Measurements from ENCODE around the gene COA8.
A peak's percentile ranks its signal among the peaks of the same experiment; 100 is the strongest.

Gene COA8

DNA sequence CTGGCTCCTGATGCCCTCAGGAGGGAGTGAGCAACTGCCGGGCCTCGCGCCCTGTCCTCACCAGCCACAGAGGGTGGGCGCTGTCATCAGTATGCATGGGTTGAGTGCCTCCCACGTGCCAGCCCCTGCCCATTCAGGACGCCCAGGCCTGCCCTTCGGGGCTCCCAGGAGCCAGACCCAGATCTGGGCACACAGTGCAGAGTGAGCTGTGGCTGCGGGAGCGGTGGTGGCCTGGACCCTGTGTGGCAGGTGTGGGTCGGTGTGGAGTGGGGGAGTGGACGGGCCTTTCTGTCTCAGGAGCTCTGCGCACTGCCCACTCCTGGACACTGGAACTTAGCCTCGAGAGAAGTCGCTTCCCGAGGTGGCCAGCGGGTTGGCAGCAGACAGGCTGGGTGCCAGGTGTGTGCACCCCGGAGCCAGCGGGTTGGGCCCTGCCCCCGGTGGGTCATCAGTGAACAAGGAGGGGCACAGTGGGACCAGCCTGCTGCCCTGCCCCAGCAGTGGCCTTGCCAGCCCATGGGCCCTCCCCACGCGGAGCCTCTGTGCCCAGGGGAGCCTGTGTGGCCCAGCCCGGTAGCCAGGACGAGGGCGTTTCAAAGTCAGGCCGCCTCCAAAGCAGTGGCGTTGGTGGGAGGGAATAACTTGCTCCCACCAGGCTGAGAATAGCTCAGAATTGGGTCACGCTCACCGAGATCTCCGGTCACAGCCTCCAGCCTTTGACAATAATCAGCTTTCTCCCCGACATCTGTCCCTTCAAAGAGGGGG lies 24.3 kb upstream of the COA8 start:
- DNase-seq = no peak

DNA sequence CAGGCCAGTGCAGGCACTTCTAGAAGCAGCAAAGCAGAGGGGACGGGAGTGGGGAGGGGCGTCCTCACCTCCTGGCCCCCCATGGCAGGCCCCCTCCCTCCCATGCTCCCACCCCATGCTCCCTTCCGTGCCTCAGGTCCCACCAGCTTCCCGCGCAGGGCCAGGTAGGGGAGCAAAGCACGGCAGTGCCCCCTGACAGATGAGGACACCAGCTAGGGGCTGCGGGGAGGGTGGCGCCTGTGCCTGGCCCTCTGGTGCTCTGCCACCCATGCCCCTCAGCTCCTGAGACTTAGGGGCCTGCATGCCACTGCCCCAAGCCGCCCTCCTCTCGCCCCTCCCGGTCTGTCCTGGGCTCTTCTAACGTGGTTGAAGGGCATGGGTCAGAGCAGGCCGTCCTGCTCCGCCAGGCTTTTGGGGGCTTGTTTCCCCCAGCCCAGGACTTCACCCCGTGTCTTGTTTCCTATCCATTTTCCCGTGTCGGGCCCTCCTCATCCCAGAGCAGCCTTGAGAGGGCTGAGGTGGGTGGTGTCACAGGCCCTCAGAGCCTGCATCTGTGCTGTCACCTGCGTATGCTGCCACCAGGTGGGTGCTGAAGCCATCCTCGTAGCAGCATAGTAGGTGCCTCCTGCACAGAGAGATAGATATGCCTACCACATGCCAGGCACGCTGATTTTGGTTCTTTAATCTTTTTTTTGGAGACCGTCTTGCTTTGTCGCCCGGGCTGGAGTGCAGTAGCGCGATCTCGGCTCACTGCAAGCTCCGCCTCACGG lies 23.5 kb upstream of the COA8 start:
- no peak for DNase-seq

DNA sequence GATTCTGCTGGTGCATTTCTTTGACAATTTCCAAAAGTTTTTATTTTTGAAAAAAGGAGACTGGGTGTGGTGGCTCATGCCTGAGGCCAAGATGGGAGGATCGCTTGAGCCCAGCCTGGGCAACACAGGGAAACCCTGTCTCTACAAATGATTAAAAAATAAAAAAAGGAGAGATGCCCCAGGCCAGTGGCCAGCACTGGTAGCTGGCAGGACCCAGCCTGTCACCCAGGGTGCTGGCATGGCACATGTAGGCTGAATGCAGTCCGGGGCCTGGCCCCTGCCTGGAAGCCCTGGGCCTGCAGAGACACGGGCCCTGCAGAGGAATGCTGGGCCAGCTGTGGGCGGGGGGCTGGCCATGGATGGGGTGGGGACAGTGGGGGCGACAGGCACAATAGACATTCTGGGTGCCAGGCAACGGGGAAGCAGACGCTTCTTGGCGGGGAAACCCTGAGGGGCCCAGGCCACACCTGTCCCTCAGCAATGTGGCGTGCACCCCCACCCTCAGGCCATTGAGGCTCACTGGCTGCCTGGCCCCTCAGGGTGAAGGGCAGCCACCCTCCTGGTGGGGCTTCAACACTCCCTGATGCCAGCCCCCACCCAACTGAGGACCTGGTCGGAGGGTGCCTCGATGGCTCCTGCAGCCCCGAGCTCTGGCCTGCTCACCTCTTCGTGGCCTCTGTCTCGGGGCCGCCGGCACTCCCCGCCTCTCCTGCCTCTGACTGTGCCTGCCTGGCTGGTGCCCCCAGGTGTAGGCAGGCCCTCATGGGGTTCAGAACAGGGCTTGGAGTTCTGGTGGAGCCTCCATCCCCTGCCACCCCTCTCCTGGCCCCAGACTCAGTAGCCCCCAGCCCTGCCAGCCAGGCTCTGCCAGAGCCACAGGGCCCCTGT lies 21.7 kb upstream of the COA8 start:
- no peak for DNase-seq

DNA sequence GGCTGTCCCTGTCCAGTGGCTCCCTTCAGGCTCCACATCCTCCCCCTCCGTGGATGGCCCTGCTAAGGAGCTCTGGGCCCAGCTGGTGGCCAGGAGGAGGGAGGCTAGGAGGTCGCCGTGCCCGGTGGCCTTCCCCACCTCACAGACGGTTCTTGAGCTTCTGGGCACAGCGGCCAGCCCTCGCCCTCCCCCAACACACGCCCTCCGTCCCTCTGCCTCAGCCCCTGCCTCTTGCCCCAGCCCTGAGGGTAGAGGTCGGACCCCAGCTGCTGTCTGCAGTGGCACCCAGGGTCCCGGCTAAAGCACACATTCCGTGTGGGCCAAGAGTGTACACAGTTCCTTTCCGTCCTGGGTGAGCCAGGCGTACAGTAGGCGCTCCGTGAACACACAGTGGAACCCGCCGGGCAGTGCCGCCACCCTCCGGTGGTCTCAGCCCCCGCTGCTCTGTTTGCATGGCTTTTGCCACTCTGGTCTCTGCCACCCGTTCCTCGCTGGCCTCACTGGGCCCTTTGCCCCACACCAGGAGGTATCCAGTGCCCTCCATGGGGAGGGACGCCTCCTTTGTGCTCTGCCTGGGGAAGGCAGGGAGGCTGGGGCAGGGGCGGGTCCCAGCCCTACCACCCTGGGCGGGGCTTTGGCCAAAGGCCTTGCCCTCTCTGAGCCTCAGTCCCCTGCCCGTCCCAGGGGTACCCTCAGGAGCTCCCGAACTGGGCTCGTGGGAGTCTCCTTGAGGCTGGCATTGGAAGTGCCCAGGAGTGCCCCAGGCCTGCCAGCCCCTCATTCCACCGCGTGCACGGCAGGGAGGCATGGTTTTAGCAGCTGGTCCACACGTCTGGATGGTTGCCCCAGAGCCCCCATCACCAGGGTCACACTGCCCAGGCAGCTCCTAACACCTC lies 20.8 kb upstream of the COA8 start:
- no peak for DNase-seq

DNA sequence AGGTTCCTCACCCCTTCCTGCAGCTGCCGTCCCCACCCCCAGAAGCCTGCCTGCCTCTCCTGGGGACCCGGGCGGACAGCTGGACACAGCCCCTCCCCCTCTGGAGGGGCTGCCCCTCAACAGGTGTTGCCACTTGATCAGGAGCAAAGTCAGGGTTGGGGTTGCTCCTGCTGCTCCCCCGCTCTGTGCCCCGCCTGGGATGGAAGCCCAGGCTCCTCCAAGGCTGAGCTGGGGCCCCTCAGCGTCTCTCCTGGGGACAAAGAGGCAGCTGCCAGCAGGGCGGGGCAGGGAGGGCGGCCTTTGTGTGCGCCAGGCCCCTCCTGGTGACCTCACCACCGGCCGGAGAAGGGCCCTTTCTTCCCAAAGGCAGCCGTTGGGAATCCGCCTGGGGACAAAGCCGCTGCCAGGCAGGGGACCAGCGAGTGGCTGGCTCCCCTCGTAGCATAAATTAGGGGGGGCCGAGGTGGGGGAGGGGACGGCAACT lies 20.1 kb upstream of the COA8 start:
- DNase-seq = no peak

DNA sequence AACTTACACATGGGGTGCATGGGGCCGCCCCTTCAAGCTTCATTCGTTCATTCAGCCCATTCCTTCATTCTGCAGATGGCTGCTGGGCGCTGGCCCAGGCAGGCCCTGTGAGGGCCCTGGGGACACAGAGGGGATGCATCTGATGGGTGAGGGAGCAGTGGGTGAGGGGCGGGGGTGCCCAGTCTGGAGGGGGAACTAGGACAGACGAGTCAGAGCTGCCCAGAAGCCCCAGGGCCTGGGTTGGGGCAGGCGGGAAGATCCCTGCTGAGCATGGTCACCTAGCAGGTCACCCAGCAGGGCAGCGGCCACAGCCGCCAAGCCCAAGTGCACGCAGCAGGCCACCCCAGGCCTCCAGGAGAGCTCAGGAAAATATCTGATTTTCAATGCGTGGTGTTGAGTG lies 19.6 kb upstream of the COA8 start:
- no peak for DNase-seq

DNA sequence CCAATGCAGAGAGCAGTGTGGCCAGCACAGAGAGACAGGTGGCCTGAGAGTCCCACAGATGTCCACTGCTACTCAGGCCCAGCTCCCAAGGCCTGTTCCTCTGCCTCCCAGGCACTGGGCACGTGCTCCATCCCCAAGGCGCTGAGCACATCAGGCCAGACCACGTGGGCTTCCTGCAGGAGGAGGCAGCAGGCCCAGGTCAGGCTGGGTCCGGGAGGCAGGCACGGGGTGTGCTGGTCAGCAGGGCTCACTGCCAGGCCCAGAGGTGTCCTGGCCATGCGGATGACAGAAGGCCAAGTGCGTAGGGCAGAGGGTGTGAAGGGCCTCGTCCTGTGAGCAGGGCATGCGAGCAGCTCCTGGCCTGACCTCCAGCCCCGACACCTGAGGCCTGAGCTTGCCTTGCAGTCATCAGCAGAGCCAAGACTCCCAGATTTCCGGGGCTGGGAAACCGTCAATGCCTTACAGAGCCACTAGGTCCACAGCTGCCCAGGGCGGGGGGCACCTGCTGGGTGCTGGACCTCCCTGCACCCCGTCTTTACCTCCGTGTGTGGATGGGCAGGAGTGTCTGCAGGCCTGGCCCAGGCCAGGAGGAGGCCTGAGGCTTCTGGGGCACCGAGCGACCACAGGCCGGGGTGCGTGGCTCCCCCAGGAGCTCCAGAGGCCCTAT lies 18.9 kb upstream of the COA8 start:
- no peak for DNase-seq

DNA sequence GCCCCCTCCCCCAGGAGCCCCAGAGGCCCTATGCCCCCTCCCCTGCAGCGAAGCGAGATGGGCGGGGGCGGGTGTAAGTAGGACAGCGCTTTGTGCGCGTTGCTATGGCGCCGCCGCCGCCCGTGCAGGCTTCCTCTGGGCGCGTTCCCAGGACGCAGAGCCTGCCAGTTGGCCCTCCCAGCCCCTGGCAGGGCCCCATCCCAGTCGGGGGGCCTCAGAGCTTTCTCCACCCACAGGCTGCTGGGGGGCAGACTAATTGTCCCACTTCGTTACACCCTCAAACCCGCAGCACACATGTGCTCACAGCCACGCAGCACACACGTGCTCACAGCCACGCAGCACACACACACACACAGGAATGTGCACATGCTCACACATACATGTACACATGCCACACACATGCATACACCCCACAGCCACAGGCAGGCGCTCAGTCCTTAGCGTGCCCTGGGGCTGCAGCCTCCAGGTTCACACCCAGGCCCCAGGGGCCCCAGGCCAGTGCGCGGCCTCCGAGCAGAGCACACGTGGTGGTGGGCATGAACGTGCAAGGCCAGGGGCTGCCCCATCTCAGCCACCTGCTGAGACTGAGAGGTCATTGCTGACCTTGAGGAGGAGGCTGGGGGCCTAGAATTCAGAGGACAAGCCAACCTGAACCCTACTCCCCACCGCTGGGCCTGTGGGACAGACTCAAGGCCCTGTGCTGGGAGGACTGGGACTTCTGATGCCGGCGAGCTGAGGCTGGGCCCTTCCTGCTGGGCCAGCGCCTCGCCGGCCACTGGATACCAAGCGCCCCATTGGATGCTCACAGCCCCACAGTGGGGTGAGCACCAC lies 18.2 kb upstream of the COA8 start:
- DNase-seq = no peak

DNA sequence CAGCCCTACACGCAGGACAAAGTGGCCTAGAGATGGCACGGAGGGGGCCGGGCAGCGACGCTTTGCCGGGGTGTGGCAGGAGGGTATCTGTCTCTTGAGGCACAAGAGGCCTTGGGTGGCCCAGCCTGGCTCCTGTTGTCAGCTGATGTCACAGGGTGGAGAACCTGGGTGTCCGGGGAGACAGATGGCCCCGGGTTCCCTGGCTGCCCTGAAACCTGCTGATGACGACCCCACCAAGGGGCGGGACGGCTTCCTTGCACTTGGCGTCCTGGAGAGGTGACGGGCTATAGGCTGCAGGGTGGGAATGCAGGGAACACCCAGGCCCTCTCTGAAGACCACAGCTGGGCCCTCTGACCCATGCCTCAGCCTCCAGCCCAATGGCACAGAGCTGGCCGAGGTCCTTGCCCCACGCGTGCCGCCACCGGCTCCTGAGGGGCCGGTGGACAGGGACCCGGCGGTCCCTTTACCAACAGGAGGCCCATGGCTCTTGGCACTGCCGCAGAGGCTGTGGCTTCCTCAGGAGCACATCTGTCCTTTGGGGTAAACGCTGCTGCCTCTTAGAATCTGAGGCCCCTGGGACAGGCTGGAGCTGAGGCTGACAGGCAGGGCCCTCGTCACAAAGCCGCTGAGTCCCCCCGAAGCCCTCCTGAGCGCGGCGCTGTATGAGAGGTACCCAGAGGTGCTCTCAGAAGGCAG lies 17.4 kb upstream of the COA8 start:
- DNase-seq = no peak

DNA sequence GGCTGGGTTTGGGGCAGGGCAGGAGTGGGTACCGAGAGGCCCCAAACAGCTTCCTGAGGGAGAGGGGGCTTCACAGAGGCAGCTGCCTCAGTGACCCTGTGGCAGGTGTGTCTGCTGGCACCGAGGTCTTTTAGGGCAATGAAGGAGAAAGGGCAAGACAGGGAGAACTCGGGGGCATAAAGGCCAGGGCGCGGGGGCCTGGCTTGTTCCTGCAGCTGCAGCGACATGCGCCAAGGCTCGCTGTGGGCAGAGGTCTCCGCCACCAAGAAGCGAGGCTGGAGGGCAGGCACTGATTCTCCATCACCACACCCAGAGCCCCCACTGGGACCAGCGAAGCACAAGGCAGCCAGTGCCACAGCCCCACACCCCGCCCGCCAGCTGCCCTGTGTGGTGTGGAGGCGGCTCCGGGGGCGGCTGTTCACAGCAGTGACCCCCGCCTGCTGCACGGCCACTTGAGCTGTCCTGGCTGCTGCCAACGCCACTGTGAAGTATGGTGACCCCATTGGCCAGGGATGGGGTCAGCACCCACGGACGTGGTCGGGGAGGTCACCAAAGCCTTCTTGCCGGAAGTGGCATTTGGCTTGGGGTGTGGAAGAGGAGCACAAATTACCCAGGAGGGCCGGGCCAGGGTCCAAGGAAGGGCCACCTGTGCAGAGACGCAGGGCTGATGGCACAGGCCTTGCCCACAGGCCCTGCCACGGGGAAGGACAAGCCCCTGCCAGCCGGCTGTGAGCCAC lies 16.7 kb upstream of the COA8 start:
- DNase-seq = no peak

DNA sequence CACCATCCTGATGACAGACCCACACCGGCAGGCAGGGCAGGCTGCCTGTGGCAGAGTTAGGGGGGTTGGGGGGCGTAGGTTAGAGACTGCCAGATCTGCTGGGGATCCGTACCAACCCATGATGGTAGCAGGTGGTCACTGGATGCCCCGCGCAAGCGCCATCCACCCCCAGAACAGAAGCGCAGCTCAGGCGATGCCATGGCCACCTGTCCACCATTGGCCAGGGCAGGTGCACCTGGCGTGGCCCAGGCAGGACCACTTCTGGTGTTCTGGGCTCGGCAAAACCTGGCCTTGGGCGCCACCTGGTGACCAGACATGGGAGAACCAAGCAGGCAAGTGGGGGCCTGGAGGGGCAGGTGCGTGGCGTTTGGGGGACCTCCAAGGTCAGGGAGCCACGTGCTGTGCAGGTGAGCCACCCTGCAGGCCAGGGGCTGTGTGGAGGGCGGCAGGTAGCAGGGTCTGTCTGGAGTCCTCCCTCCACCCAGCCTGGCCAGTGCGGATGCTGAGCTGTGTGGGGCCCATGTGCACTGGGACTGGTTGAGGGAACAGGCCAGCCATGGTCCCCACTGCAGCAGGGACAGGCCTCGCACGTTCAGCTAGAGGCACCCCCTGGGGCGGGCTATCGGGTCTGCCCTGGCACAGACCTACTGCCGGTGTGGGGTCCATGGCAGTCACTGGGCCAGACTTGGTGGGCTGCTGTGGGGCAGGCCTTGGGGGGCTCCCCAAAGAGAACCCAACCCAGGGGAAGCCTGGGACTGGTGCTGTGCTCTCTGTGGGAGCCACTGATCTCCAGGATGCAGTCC lies 15.9 kb upstream of the COA8 start:
- peak; percentile 73 to 79 for DNase-seq

DNA sequence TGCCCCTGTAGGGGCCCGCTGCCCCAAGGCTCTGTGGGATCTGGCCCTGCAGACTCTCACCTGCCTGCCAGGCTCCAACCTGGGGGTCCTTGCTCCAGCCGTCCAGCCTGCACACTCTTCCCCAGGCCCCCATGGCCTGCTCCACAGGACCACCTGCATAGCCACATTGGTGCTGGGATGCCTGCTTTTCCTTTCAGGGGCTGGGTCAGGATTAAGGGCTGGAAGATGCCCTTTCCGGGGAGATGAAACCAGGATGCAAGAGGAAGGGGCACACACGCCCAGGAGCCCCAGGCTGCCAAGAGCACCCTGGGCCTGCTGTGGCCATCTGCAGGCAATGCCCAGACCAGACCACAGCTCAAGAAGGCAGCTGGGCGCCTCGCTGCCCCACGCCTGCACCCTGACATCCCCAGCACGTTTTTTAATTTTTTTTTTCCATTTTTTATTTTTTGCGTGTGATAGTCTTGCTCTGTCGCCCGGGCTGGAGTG lies 15.3 kb upstream of the COA8 start:
- DNase-seq = no peak

DNA sequence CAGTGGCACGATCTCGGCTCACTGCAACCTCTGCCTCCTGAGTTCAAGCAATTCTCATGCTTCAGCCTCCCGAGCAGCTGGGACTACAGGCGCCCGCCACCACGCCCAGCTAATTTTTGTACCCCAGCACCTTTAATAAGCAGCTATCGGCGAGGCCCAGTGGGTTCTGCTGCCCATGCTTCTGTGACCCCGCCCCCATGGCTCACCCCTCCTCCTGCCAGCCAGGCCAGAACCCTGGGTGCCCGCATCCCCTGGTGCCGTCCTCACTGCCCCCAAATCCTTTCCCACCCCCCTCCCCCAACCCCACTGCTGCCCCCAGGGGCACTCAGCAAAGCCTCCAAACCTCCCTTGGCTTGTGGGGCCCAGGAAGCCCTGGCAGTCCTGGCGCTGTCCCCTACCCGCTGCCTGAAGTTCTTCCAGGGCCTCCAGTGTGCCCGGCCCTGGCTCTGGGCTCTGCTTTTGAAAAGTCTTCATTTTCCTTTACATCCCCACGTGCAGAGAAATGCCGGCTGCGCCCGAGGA lies 14.8 kb upstream of the COA8 start:
- no peak for DNase-seq

DNA sequence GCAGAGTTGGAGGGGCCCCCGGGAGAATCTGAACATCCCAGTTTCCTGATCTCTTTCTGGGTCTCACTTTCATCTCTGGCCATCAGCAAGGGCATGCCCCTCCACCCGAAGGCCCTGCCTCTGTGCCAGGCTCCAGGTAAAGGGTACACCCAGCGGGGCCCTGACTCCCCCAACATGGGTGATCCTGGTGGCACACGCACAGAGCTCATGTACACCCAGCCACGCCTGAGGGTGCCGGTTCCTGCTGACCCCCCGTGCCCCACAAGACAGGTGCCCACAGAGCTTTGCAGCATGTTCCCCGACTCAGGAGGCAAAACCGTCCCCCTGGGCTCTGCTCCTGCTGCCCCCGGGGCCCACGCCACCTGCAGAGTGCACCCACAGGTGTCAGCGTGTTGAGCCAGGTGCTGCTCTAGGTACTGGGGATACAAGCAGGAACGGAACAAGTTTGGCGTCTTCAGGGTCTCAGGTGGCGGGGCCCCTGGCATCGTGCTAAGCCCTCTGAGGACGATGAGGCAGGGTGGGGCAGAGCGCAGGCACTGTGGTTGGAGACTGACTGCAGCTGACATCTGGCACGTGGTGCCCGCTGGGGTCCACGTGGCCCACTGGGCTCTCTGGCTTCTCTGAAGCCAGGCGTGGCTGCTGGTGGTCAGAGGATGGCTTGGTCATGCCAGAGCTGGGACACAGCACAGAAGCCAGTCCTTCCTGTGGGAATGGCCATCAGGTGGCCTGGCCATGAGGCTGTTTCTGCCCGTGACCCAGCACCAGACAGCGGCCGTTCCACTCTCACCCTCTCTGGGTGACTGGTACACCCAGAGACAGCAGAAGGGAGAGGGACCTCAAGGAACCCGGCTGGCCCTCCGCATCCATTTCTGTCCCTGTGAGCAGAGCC lies 14.1 kb upstream of the COA8 start:
- no peak for DNase-seq

DNA sequence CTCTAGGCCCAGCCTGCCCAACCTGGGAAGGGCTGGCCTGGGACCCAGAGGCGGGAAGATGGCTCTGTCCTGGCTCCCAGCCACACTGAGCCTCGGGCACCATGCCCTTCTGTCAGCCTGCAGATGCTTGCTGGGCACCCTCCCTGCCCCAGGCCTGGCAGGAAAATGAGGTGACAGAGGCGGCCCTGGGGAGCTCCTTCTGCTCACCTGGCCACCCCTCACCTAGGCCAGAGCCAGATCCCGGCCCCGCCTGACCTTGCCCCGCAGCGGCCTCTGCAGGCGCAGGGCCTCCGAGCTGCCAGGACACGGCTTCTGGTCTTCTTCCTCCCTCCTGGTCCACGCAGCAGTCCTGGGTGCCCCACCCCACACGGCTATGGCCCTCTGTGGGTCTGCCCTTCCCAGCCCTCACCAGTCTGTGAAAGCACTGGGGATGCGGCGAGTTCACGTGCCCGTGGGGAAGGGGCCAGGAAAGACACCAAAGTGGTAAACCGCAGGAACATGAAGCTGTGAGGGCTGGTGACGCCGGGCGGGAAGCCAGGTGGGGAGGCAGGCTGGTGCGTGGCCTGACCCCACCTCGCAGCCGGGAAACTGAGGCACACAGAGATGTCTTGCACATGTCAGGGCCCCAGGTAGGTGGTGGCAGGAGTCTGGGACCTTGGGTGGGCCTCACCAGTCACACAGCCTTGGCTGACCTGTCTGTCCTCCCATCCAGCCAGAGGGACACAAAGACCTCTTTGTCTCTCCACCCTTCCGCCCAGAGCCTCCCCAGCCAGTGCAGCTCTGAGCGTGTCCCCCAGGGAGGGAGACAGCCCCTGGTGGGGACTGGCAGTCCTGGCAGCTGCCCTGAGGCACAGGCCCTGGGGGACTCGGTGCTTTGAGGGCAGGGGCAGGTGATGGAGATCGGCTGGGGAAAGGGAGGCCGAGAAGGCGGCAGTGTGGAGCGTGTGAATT lies 13.1 kb upstream of the COA8 start:
- DNase-seq = no peak

Measured in activated CD4-positive, alpha-beta T cell treated with anti-CD3 and anti-CD28 coated beads for 4 hours (primary cell).